K562 (cell line): ENCODE measurements around the gene RBPJL. TPM values are rescaled to one million over a fixed set of nuclear protein-coding genes. Genes with fewer than 3 reads are reported as not detected.

Experiments used
- BCOR ChIP-seq: fragments of 450-650 bp; IDR thresholded peaks from 2 replicates; pipeline ENCODE4 v1.6.1; 2016
- CXXC5 ChIP-seq: fragments of 250-450 bp; sonication (Bioruptor Pico); IDR thresholded peaks from 2 replicates; pipeline ENCODE4 v1.8.0; 2022; ENCODE audit warnings: inconsistent platforms, mild to moderate bottlenecking, moderate library complexity
- DMBX1 ChIP-seq: fragments of 250-450 bp; sonication (Bioruptor Pico); IDR thresholded peaks from 2 replicates; pipeline ENCODE4 v1.8.0; 2022; ENCODE audit warnings: inconsistent platforms, mild to moderate bottlenecking, moderate library complexity, borderline replicate concordance
- HNRNPLL ChIP-seq: fragments of 200-400 bp; formaldehyde crosslinking; IDR thresholded peaks from 2 replicates; pipeline ENCODE4 v1.6.1; 2017; ENCODE audit warnings: low read length, low read depth, mild to moderate bottlenecking; ENCODE audit not compliant: poor library complexity, severe bottlenecking
- KAT8 ChIP-seq: fragments of 450-650 bp; IDR thresholded peaks from 2 replicates; pipeline ENCODE4 v1.6.1; 2016; ENCODE audit warnings: low read depth, mild to moderate bottlenecking
- KDM4B ChIP-seq, 2 experiments: fragments of 450-650 bp in 1 of 2; sonication (generic) in 1 of 2; IDR thresholded peaks; 2 replicates each; pipeline ENCODE4 v1.6.1; 2016 to 2017; ENCODE audit warnings: borderline replicate concordance in 2 of 2, antibody characterized with exemption in 1 of 2, low read depth in 1 of 2, mild to moderate bottlenecking in 1 of 2
- LARP7 ChIP-seq: fragments of 450-650 bp; IDR thresholded peaks from 2 replicates; pipeline ENCODE4 v1.6.1; 2016
- MYBL2 ChIP-seq, 2 experiments: fragments of 450-650 bp in 1 of 2; sonication (generic) in 1 of 2; formaldehyde crosslinking in 1 of 2; IDR thresholded peaks; 2 replicates each; pipeline versions ENCODE4 v1.6.1 to v1.8.1; 2017 to 2022; ENCODE audit warnings: borderline replicate concordance in 1 of 2, inconsistent platforms in 1 of 2, low read depth in 1 of 2, mild to moderate bottlenecking in 1 of 2, missing genetic modification reagents in 1 of 2, moderate library complexity in 1 of 2
- NFRKB ChIP-seq: fragments of 450-650 bp; IDR thresholded peaks from 2 replicates; pipeline ENCODE4 v1.6.1; 2016; ENCODE audit warnings: low read depth
- RBM17 ChIP-seq: fragments of 200-400 bp; formaldehyde crosslinking; IDR thresholded peaks from 2 replicates; pipeline ENCODE4 v1.6.1; 2017; ENCODE audit warnings: low read depth, mild to moderate bottlenecking, low read length, borderline replicate concordance
- SIX5 ChIP-seq, 2 experiments: IDR thresholded peaks; 2 replicates each; pipeline ENCODE4 v1.6.1; 2011; ENCODE audit warnings: low read length in 2 of 2, borderline replicate concordance in 1 of 2, low read depth in 1 of 2, mild to moderate bottlenecking in 1 of 2, moderate library complexity in 1 of 2; ENCODE audit not compliant: insufficient read depth in 1 of 2
- SRSF9 ChIP-seq: fragments of 200-400 bp; formaldehyde crosslinking; IDR thresholded peaks from 2 replicates; pipeline ENCODE4 v1.6.1; 2017; ENCODE audit warnings: low read depth, low read length, borderline replicate concordance
- ZFX ChIP-seq: sonication (generic); formaldehyde crosslinking; IDR thresholded peaks from 2 replicates; pipeline ENCODE4 v1.8.0; 2022; ENCODE audit warnings: mild to moderate bottlenecking, missing genetic modification reagents, moderate library complexity
- ZKSCAN1 ChIP-seq: fragments of 150-350 bp; IDR thresholded peaks from 2 replicates; pipeline ENCODE4 v1.6.1; 2016; ENCODE audit warnings: low read depth, low read length
- ZNF644 ChIP-seq: fragments of 200-800 bp; sonication (Bioruptor generic); IDR thresholded peaks from 2 replicates; pipeline ENCODE4 v1.6.1; 2016; ENCODE audit warnings: low read depth, missing genetic modification characterization, missing compliant biosample characterization
- ZNF79 ChIP-seq: fragments of 250-450 bp; sonication (Bioruptor Pico); IDR thresholded peaks from 2 replicates; pipeline ENCODE4 v1.4.0; 2020; ENCODE audit warnings: low read depth, mild to moderate bottlenecking, moderate library complexity
- polyA plus RNA-seq, 8 experiments: library from polyadenylated mRNA; depleted of rRNA in 4 of 8; stranded (reverse) in 5 of 8; unstranded in 3 of 8; fragments of >200 nt; fragmentation: Nextera tagmentation in 2 of 8; fragmentation: Illumina TruSeq in 1 of 8; extraction: Ambion mirVana in 2 of 8; extraction: Trizol in 1 of 8; gene quantifications; 2 replicates each; pipeline versions ENCODE4 v1.2.1 to v1.2.3, GENCODE V29; 2011 to 2014; ENCODE audit warnings: inconsistent platforms in 1 of 8, missing spikeins in 1 of 8
- total RNA-seq, 7 experiments: library from RNA; depleted of rRNA in 6 of 7; stranded (reverse); fragments of >200 nt in 6 of 7; fragmentation: Illumina TruSeq in 2 of 7; extraction: Trizol in 2 of 7; gene quantifications; 2 replicates each; pipeline versions ENCODE4 v1.2.1 to v1.2.3, GENCODE V29; 2011 to 2021; ENCODE audit warnings: low replicate concordance in 1 of 7
- TF ChIP-seq, protein P1 (sequence below): fragments of 450-650 bp; IDR thresholded peaks from 2 replicates; pipeline ENCODE4 v1.6.1; 2017; ENCODE audit warnings: antibody characterized with exemption, mild to moderate bottlenecking
- TF ChIP-seq, protein P2 (sequence below): fragments of 450-650 bp; IDR thresholded peaks from 2 replicates; pipeline ENCODE4 v1.6.1; 2014; ENCODE audit warnings: low read depth, mild to moderate bottlenecking, moderate library complexity, borderline replicate concordance
- TF ChIP-seq, protein P3 (sequence below): fragments of 250-450 bp; sonication (Bioruptor Pico); IDR thresholded peaks from 2 replicates; pipeline ENCODE4 v1.5.0; 2020; ENCODE audit warnings: mild to moderate bottlenecking
- TF ChIP-seq, protein P4 (sequence below), 2 experiments: fragments of 250-450 bp in 1 of 2; fragments of 450-650 bp in 1 of 2; sonication (Bioruptor Pico) in 1 of 2; IDR thresholded peaks; 2 replicates each; pipeline versions ENCODE4 v1.6.1 to v1.8.0; 2016 to 2021; ENCODE audit warnings: mild to moderate bottlenecking in 2 of 2, moderate library complexity in 2 of 2, missing compliant biosample characterization in 1 of 2, missing genetic modification characterization in 1 of 2

RBPJL gene
- total and polyA plus RNA-seq, 9 of the 15 experiments (the other 6 are each of a cell fraction or from before 2014, with no cell fraction given): not detected

DNA sequence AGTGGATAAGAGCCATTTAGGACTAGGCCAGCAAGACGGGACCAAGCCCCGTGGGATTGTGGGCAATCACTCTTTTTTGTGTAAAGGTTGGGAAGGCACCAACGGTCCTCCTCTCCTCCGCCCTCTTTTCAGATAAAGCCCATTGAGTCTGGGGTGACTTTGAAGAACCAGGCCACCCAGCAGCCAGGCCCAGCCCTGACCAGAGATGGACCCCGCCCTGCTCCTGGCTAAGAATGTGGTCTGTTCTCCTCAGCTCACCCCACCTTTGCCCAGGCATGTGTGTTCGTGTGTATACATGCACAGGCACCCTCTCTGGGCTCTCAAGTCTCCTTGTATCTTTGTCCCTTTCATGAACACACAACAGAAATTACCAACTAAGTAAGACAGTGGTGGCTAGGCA lies 32.4 kb downstream of the RBPJL start (continued):
- TF ChIP-seq, protein P1, sequence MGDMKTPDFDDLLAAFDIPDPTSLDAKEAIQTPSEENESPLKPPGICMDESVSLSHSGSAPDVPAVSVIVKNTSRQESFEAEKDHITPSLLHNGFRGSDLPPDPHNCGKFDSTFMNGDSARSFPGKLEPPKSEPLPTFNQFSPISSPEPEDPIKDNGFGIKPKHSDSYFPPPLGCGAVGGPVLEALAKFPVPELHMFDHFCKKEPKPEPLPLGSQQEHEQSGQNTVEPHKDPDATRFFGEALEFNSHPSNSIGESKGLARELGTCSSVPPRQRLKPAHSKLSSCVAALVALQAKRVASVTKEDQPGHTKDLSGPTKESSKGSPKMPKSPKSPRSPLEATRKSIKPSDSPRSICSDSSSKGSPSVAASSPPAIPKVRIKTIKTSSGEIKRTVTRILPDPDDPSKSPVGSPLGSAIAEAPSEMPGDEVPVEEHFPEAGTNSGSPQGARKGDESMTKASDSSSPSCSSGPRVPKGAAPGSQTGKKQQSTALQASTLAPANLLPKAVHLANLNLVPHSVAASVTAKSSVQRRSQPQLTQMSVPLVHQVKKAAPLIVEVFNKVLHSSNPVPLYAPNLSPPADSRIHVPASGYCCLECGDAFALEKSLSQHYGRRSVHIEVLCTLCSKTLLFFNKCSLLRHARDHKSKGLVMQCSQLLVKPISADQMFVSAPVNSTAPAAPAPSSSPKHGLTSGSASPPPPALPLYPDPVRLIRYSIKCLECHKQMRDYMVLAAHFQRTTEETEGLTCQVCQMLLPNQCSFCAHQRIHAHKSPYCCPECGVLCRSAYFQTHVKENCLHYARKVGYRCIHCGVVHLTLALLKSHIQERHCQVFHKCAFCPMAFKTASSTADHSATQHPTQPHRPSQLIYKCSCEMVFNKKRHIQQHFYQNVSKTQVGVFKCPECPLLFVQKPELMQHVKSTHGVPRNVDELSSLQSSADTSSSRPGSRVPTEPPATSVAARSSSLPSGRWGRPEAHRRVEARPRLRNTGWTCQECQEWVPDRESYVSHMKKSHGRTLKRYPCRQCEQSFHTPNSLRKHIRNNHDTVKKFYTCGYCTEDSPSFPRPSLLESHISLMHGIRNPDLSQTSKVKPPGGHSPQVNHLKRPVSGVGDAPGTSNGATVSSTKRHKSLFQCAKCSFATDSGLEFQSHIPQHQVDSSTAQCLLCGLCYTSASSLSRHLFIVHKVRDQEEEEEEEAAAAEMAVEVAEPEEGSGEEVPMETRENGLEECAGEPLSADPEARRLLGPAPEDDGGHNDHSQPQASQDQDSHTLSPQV: peak; percentile 78
- TF ChIP-seq, protein P2, sequence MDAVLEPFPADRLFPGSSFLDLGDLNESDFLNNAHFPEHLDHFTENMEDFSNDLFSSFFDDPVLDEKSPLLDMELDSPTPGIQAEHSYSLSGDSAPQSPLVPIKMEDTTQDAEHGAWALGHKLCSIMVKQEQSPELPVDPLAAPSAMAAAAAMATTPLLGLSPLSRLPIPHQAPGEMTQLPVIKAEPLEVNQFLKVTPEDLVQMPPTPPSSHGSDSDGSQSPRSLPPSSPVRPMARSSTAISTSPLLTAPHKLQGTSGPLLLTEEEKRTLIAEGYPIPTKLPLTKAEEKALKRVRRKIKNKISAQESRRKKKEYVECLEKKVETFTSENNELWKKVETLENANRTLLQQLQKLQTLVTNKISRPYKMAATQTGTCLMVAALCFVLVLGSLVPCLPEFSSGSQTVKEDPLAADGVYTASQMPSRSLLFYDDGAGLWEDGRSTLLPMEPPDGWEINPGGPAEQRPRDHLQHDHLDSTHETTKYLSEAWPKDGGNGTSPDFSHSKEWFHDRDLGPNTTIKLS: no peak
- no peak for TF ChIP-seq SIX5 (IDR thresholded peaks at IDR 0.05; ENCODE audit: borderline replicate concordance in 1 of 2, insufficient read depth in 1 of 2, low read depth in 1 of 2, low read length in 2 of 2)
- TF ChIP-seq, protein P3, sequence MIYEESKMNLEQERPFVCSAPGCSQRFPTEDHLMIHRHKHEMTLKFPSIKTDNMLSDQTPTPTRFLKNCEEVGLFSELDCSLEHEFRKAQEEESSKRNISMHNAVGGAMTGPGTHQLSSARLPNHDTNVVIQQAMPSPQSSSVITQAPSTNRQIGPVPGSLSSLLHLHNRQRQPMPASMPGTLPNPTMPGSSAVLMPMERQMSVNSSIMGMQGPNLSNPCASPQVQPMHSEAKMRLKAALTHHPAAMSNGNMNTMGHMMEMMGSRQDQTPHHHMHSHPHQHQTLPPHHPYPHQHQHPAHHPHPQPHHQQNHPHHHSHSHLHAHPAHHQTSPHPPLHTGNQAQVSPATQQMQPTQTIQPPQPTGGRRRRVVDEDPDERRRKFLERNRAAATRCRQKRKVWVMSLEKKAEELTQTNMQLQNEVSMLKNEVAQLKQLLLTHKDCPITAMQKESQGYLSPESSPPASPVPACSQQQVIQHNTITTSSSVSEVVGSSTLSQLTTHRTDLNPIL (CRISPR knock-in tag): no peak
- TF ChIP-seq RBM17: no peak
- 0 out of 2 replicates have a peak, but pooled peaks have one; percentile 40 for TF ChIP-seq ZNF644 (tag)
- 0 out of 2 replicates have a peak, but pooled peaks have one; percentile 33 for TF ChIP-seq DMBX1
- TF ChIP-seq NFRKB: no peak
- TF ChIP-seq ZNF79: no peak
- TF ChIP-seq LARP7: no peak
- TF ChIP-seq, protein P4, sequence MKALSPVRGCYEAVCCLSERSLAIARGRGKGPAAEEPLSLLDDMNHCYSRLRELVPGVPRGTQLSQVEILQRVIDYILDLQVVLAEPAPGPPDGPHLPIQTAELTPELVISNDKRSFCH (CRISPR knock-in tag; IDR thresholded peaks at IDR 0.05): no peak
- TF ChIP-seq, protein P4 (tag; IDR thresholded peaks at IDR 0.05): no peak
- TF ChIP-seq BCOR: no peak
- TF ChIP-seq CXXC5 (CRISPR knock-in tag): 0 out of 2 replicates have a peak, but pooled peaks have one; percentile 17
- TF ChIP-seq KDM4B (IDR thresholded peaks at IDR 0.05; ENCODE audit: borderline replicate concordance in 2 of 2, low read depth in 1 of 2): no peak
- TF ChIP-seq SRSF9: no peak
- no peak for TF ChIP-seq ZKSCAN1
- TF ChIP-seq MYBL2 (IDR thresholded peaks at IDR 0.05; ENCODE audit: low read depth): no peak
- no peak for TF ChIP-seq MYBL2 (CRISPR knock-in tag; IDR thresholded peaks at IDR 0.05; ENCODE audit: borderline replicate concordance)
- TF ChIP-seq KAT8: no peak
- TF ChIP-seq ZFX (CRISPR knock-in tag): no peak
- TF ChIP-seq HNRNPLL: no peak
